A549 (cell line): ENCODE results near the gene ACE2. TPM values are rescaled to one million over a fixed set of nuclear protein-coding genes. Genes with fewer than 3 reads are reported as not detected.

Experiments used
- ATAC-seq, 2 experiments: fragments of 200-7000 bp in 1 of 2; fragments of >200 bp in 1 of 2; cut with Nextera tagmentation in 1 of 2; cut with Tn5 transposase in 1 of 2; 3 replicates each; pipeline versions ENCODE4 v1.8.0 to v1.9.1; 2018 to 2020; ENCODE audit warnings: mild to moderate bottlenecking in 1 of 2, moderate library complexity in 1 of 2
- CTCF ChIA-PET: fragments of 300-600 bp; sonication (Branson Sonifier 250); formaldehyde crosslinking; extraction: SDS; loops from one replicate; lab custom pipeline; 2021; ENCODE audit warnings: antibody characterized with exemption, inconsistent platforms; lab: Yijun Ruan, JAX
- POLR2A ChIA-PET: fragments of 350-600 bp; formaldehyde crosslinking; extraction: SDS; loops from one replicate; lab custom pipeline; 2021; ENCODE audit warnings: antibody characterized with exemption, inconsistent platforms; lab: Yijun Ruan, JAX
- DNase-seq, 2 experiments: peaks; one replicate each; pipeline versions ENCODE4 v3.0.0 to v3.0.0-alpha.2; 2011 to 2016; ENCODE audit warnings: low read depth in 1 of 2, low spot score in 1 of 2
- FAIRE-seq: peaks from 2 replicates; lab custom pipeline; 2011; peaks lifted over from hg19 to GRCh38; lab: Jason Lieb, UNC
- H3K27ac ChIP-seq, 2 experiments: fragments of >200 bp; sonication (Bioruptor Twin); formaldehyde crosslinking; 3 replicates each; pipeline ENCODE4 v1.5.1; 2016 to 2017
- H3K4me1 ChIP-seq: fragments of >200 bp; sonication (Bioruptor Twin); formaldehyde crosslinking; 3 replicates; pipeline ENCODE4 v1.6.1; 2016
- H3K4me2 ChIP-seq: fragments of >200 bp; sonication (Bioruptor Twin); formaldehyde crosslinking; 3 replicates; pipeline ENCODE4 v1.6.1; 2016
- H3K4me3 ChIP-seq: fragments of >200 bp; sonication (Bioruptor Twin); formaldehyde crosslinking; 3 replicates; pipeline ENCODE4 v1.5.1; 2016
- H3K9me3 ChIP-seq: fragments of >200 bp; sonication (Bioruptor Twin); formaldehyde crosslinking; 3 replicates; pipeline ENCODE4 v1.6.1; 2016
- ATOH8 ChIP-seq: fragments of 250-450 bp; sonication (Bioruptor Pico); IDR thresholded peaks from 2 replicates; pipeline ENCODE4 v1.5.0; 2020; ENCODE audit warnings: low read depth, mild to moderate bottlenecking, moderate library complexity
- BHLHE40 ChIP-seq: IDR thresholded peaks from 2 replicates; pipeline ENCODE4 v1.6.1; 2012; ENCODE audit warnings: low read depth, low read length, inconsistent platforms
- CBX8 ChIP-seq: fragments of 200-600 bp; sonication (generic); IDR thresholded peaks from 2 replicates; pipeline ENCODE4 v1.6.1; 2016
- CEBPB ChIP-seq, 2 experiments: fragments of >200 bp in 1 of 2; sonication (Bioruptor Twin) in 1 of 2; formaldehyde crosslinking in 1 of 2; IDR thresholded peaks; 2 replicates each; pipeline ENCODE4 v1.6.1; 2012 to 2016
- CHD4 ChIP-seq: fragments of 200-600 bp; sonication (generic); IDR thresholded peaks from 2 replicates; pipeline ENCODE4 v1.6.1; 2016; ENCODE audit warnings: antibody characterized with exemption, mild to moderate bottlenecking, borderline replicate concordance
- CTCF ChIP-seq: fragments of >200 bp; sonication (Bioruptor Twin); formaldehyde crosslinking; IDR thresholded peaks from 3 replicates; pipeline ENCODE4 v1.5.1; 2016
- ELK1 ChIP-seq: fragments of 150-350 bp; IDR thresholded peaks from 2 replicates; pipeline ENCODE4 v1.6.1; 2014; ENCODE audit warnings: low read depth, mild to moderate bottlenecking, low read length
- HDAC2 ChIP-seq: fragments of 200-600 bp; sonication (generic); IDR thresholded peaks from 2 replicates; pipeline ENCODE4 v1.6.1; 2016
- HES2 ChIP-seq: fragments of >200 bp; sonication (Bioruptor Twin); formaldehyde crosslinking; IDR thresholded peaks from 2 replicates; pipeline ENCODE4 v1.6.1; 2016
- HOXA7 ChIP-seq: fragments of 250-450 bp; sonication (Bioruptor Pico); IDR thresholded peaks from 2 replicates; pipeline ENCODE4 v1.5.0; 2020; ENCODE audit warnings: mild to moderate bottlenecking, moderate library complexity
- HOXB5 ChIP-seq: fragments of 250-450 bp; sonication (Bioruptor Pico); IDR thresholded peaks from 2 replicates; pipeline ENCODE4 v1.5.0; 2020; ENCODE audit warnings: mild to moderate bottlenecking, moderate library complexity
- JUNB ChIP-seq: fragments of >200 bp; sonication (Bioruptor Twin); formaldehyde crosslinking; IDR thresholded peaks from 2 replicates; pipeline ENCODE4 v1.6.1; 2016
- KDM1A ChIP-seq: fragments of 200-600 bp; sonication (generic); IDR thresholded peaks from 2 replicates; pipeline ENCODE4 v1.6.1; 2016; ENCODE audit warnings: low read depth, mild to moderate bottlenecking
- KDM5A ChIP-seq: fragments of 200-600 bp; sonication (generic); IDR thresholded peaks from 2 replicates; pipeline ENCODE4 v1.6.1; 2016; ENCODE audit warnings: antibody characterized with exemption, mild to moderate bottlenecking
- MAX ChIP-seq: IDR thresholded peaks from 2 replicates; pipeline ENCODE4 v1.6.1; 2012
- NR3C1 ChIP-seq: fragments of >200 bp; sonication (Bioruptor Twin); formaldehyde crosslinking; IDR thresholded peaks from 3 replicates; pipeline ENCODE4 v1.6.1; 2017
- PBX3 ChIP-seq: IDR thresholded peaks from 2 replicates; pipeline ENCODE4 v1.6.1; 2012
- RAD21 ChIP-seq, 2 experiments: fragments of >200 bp in 1 of 2; sonication (Bioruptor Twin) in 1 of 2; formaldehyde crosslinking in 1 of 2; IDR thresholded peaks in 1 of 2; conservative IDR thresholded peaks in 1 of 2; 2 replicates in 1 of 2; 3 replicates in 1 of 2; pipeline ENCODE4 v1.6.1; 2012 to 2018; ENCODE audit warnings: inconsistent platforms in 1 of 2
- REST ChIP-seq: fragments of 200-600 bp; sonication (generic); IDR thresholded peaks from 2 replicates; pipeline ENCODE4 v1.6.1; 2016; ENCODE audit warnings: antibody characterized with exemption, mild to moderate bottlenecking, moderate library complexity
- SMC3 ChIP-seq: fragments of >200 bp; sonication (Bioruptor Twin); formaldehyde crosslinking; IDR thresholded peaks from 3 replicates; pipeline ENCODE4 v1.6.1; 2018; ENCODE audit warnings: inconsistent platforms
- TFCP2L1 ChIP-seq: fragments of 250-450 bp; sonication (Bioruptor Pico); IDR thresholded peaks from 2 replicates; pipeline ENCODE4 v1.5.0; 2021; ENCODE audit warnings: mild to moderate bottlenecking
- TP53 ChIP-seq: fragments of 250-450 bp; sonication (Bioruptor Pico); IDR thresholded peaks from 2 replicates; pipeline ENCODE4 v1.5.0; 2021; ENCODE audit warnings: mild to moderate bottlenecking, moderate library complexity
- USF2 ChIP-seq: fragments of 450-650 bp; IDR thresholded peaks from 2 replicates; pipeline ENCODE4 v1.6.1; 2014; ENCODE audit warnings: antibody characterized with exemption
- ZC3H11A ChIP-seq: fragments of 450-650 bp; IDR thresholded peaks from 2 replicates; pipeline ENCODE4 v1.6.1; 2014; ENCODE audit warnings: antibody characterized with exemption, mild to moderate bottlenecking
- ZFP36 ChIP-seq: fragments of 450-650 bp; IDR thresholded peaks from 2 replicates; pipeline ENCODE4 v1.6.1; 2014; ENCODE audit warnings: borderline replicate concordance; ENCODE audit not compliant: partially characterized antibody
- WGBS: methylation state at CpG from one replicate; pipeline ENCODE4 v1.1.6; 2017; ENCODE audit errors: missing lambda C conversion rate; 5-methylcytosine and 5-hydroxymethylcytosine counted together
- polyA plus RNA-seq, 4 experiments: library from polyadenylated mRNA; depleted of rRNA in 3 of 4; stranded (reverse); fragments of >200 nt; fragmentation: RNase III in 1 of 4; extraction: RNeasy Plus Mini Kit Qiagen cat#74134 plus additional on column Dnase treatment in 1 of 4; gene quantifications; 2 replicates in 3 of 4; 3 replicates in 1 of 4; pipeline ENCODE4 v1.2.3, GENCODE V29; 2011 to 2017

ACE2 gene
- polyA plus RNA-seq, 2 of the 4 experiments (the other 2 are of a cell fraction) = 0.06 TPM; not detected in 1

- no peaks in the 10 kb centered on the region for H3K4me1 ChIP-seq
- FAIRE-seq (no peak), ATAC-seq (peak in 1 of 2 experiments; percentile 77; a peak in 4 of 6 replicates), DNase-seq (peak in 1 of 2 experiments; percentile 6)
- TF ChIP-seq CTCF (no peak), HOXB5 (CRISPR knock-in tag) (no peak), ATOH8 (CRISPR knock-in tag) (no peak), KDM5A (no peak), CBX8 (no peak), ELK1 (no peak), HDAC2 (no peak), CEBPB (IDR thresholded peaks at IDR 0.05) (no peak), CHD4 (no peak), ZFP36 (no peak), JUNB (no peak), KDM1A (no peak), BHLHE40 (no peak), HOXA7 (CRISPR knock-in tag) (no peak), MAX (no peak)
- WGBS = 5% methylated on average over 1 of the region's 1 CpG
- ChIA-PET POLR2A (no interaction called here), CTCF (interaction anchor here (1.0 to 2.8 kb wide), 7 partner anchors 62 to 266 kb away, joined by 3 to 14 read pairs (median 10); partner anchors contain the start of genes BMX and PIR)
- no peak overlapping the region for H3K27ac ChIP-seq
- no peaks in the 10 kb centered on the region for H3K9me3 ChIP-seq
- no peak overlapping the region for H3K4me2 ChIP-seq
- H3K4me3 ChIP-seq = no peak overlapping the region
These were observed 34.5 kb downstream of the ACE2 start for GRCh38 chrX:15566244-15566643.

GRCh38 chrX:15564981-15565579, 35.7 kb downstream of the ACE2 start:
- Histone ChIP-seq H3K4me2 (peak overlapping the region; percentile 8; the same call in 1 of the 3 replicates), H3K27ac (no peak overlapping the region), H3K9me3 (no peaks in the 10 kb centered on the region), H3K4me1 (no peaks in the 10 kb centered on the region), H3K4me3 (no peak overlapping the region)
- 4% methylated on average over 4 of the region's 5 CpGs for WGBS
- DNase-seq (peak; percentile 13 to 72), FAIRE-seq (peak; percentile 59), ATAC-seq (peak; percentile 94 to 98)
- ChIA-PET CTCF (interaction anchor here (0.5 to 2.8 kb wide), 22 partner anchors 9 to 333 kb away, joined by 3 to 14 read pairs (median 4); partner anchors contain the start of genes BMX and PIR), POLR2A (interaction anchor here (1.0 kb wide), 1 partner anchor 72 kb away, joined by 4 read pairs; the partner anchor contains the start of gene PIR)
- TF ChIP-seq USF2 = no peak
- TF ChIP-seq NR3C1 = no peak
- TF ChIP-seq RAD21 (conservative IDR thresholded peaks at IDR 0.05 in 1 of 2, IDR thresholded peaks at IDR 0.05 in 1 of 2) = peak; percentile 77 to 81
- no peak for TF ChIP-seq ELK1
- no peak for TF ChIP-seq ZC3H11A
- peak; percentile 74 for TF ChIP-seq SMC3
- TF ChIP-seq HOXA7 (CRISPR knock-in tag) = no peak
- TF ChIP-seq TP53 (CRISPR knock-in tag) = no peak
- no peak for TF ChIP-seq TFCP2L1
- TF ChIP-seq REST = no peak
- TF ChIP-seq MAX = no peak
- no peak for TF ChIP-seq HES2
- TF ChIP-seq PBX3 = no peak
